HCT116 (cell line): ENCODE measurements around the gene BOC. TPM values are rescaled to one million over a fixed set of nuclear protein-coding genes. Genes with fewer than 3 reads are reported as not detected.

Experiments used
- ATAC-seq: fragments of 200-7000 bp; cut with Tn5 transposase; 2 replicates; pipeline ENCODE4 v1.9.1; 2020; ENCODE audit warnings: mild to moderate bottlenecking, moderate library complexity
- BruUV-seq: library from RNA; stranded (reverse); fragments of 400-500 nt; replicated peaks from 2 replicates; lab custom pipeline; 2021; lab: Mats Ljungman, UMichigan
- CTCF ChIA-PET: fragments of 300-600 bp; sonication (Branson Sonifier 250); formaldehyde crosslinking; loops from one replicate; lab custom pipeline; 2021; ENCODE audit warnings: antibody characterized with exemption; lab: Charles Lee
- POLR2A ChIA-PET: fragments of 300-600, 350-600 bp; sonication (Branson Sonifier 250); formaldehyde crosslinking; loops from one replicate; lab custom pipeline; 2021; ENCODE audit warnings: antibody characterized with exemption; lab: Charles Lee
- RAD21 ChIA-PET, 2 experiments: fragments of 300-600 bp; sonication (Branson Sonifier 250); formaldehyde crosslinking; loops; one replicate each; lab custom pipeline; 2023; ENCODE audit warnings: low total read pairs in 2 of 2; ENCODE audit not compliant: uncharacterized antibody in 2 of 2, unreplicated experiment in 2 of 2, low non-redundant PET in 1 of 2; lab: Charles Lee
- DNase-seq: peaks from one replicate; pipeline ENCODE4 v3.0.0-alpha.2; 2010; ENCODE audit warnings: low read depth, low spot score
- H2AFZ ChIP-seq: fragments of 200-600 bp; shearing (Covaris generic), sonication (generic); 2 replicates; pipeline ENCODE4 v1.6.1; 2017; ENCODE audit warnings: low read depth, mixed run types, mixed read lengths, antibody characterized with exemption, low read length; ENCODE audit not compliant: poor library complexity, severe bottlenecking
- H3K27ac ChIP-seq: 2 replicates; pipeline ENCODE4 v1.5.1; 2012; ENCODE audit warnings: low read depth, low read length
- H3K27me3 ChIP-seq: fragments of 200-600 bp; sonication (generic); 2 replicates; pipeline ENCODE4 v1.6.1; 2016; ENCODE audit warnings: mixed run types, low read length, mixed read lengths; ENCODE audit not compliant: insufficient read depth
- H3K36me3 ChIP-seq, 2 experiments: fragments of 200-500 bp in 1 of 2; fragments of 200-600 bp in 1 of 2; sonication (Bioruptor generic) in 1 of 2; sonication (generic) in 1 of 2; 2 replicates each; pipeline versions ENCODE4 v1.5.1 to v1.6.1; 2014 to 2016; ENCODE audit warnings: low read length in 2 of 2, inconsistent platforms in 1 of 2, mixed read lengths in 1 of 2, mixed run types in 1 of 2; ENCODE audit not compliant: insufficient read depth in 2 of 2, control insufficient read depth in 1 of 2
- H3K4me1 ChIP-seq, 2 experiments: fragments of 200-600 bp in 1 of 2; sonication (generic) in 1 of 2; 2 replicates each; pipeline versions ENCODE4 v1.5.1 to v1.6.1; 2012 to 2017; ENCODE audit warnings: low read length in 2 of 2, inconsistent platforms in 1 of 2, mild to moderate bottlenecking in 1 of 2, mixed read lengths in 1 of 2, mixed run types in 1 of 2, moderate library complexity in 1 of 2; ENCODE audit not compliant: insufficient read depth in 2 of 2, control insufficient read depth in 1 of 2
- H3K4me2 ChIP-seq: fragments of 200-600 bp; sonication (generic); 2 replicates; pipeline ENCODE4 v1.6.1; 2017; ENCODE audit warnings: mixed run types, low read length, mixed read lengths
- H3K4me3 ChIP-seq, 2 experiments: fragments of 200-600 bp in 1 of 2; sonication (generic) in 1 of 2; replicated peaks in 1 of 2; 2 replicates each; pipeline ENCODE4 v1.5.1; 2011 to 2016; ENCODE audit warnings: low read length in 2 of 2, control low read depth in 1 of 2, low read depth in 1 of 2, mild to moderate bottlenecking in 1 of 2, mixed read lengths in 1 of 2, mixed run types in 1 of 2
- H3K79me2 ChIP-seq: fragments of 200-600 bp; sonication (generic); 2 replicates; pipeline ENCODE4 v1.6.1; 2017; ENCODE audit warnings: mild to moderate bottlenecking, mixed run types, low read length, moderate library complexity, mixed read lengths; ENCODE audit not compliant: insufficient read depth
- H3K9ac ChIP-seq: fragments of 200-600 bp; sonication (generic); 2 replicates; pipeline ENCODE4 v1.6.1; 2016; ENCODE audit warnings: low read length, mixed read lengths
- H3K9me2 ChIP-seq: fragments of 200-600 bp; sonication (generic), shearing (Covaris generic); 2 replicates; pipeline ENCODE4 v1.6.1; 2017; ENCODE audit warnings: mixed run types, mild to moderate bottlenecking, moderate library complexity; ENCODE audit not compliant: insufficient read depth
- H3K9me3 ChIP-seq, 2 experiments: fragments of 200-500 bp in 1 of 2; fragments of 200-600 bp in 1 of 2; sonication (Bioruptor generic) in 1 of 2; sonication (generic) in 1 of 2; 2 replicates each; pipeline ENCODE4 v1.6.1; 2014 to 2017; ENCODE audit warnings: low read length in 2 of 2, mixed read lengths in 2 of 2, inconsistent platforms in 1 of 2, low read depth in 1 of 2, mild to moderate bottlenecking in 1 of 2, mixed run types in 1 of 2, moderate library complexity in 1 of 2; ENCODE audit not compliant: control insufficient read depth in 1 of 2, insufficient read depth in 1 of 2
- H4K20me1 ChIP-seq: fragments of 200-600 bp; sonication (generic), shearing (Covaris generic); 2 replicates; pipeline ENCODE4 v1.6.1; 2017; ENCODE audit warnings: mixed run types, mild to moderate bottlenecking, moderate library complexity; ENCODE audit not compliant: insufficient read depth
- CBX3 ChIP-seq: IDR thresholded peaks from 2 replicates; pipeline ENCODE4 v1.6.1; 2012; ENCODE audit warnings: low read depth
- CEBPB ChIP-seq: IDR thresholded peaks from 2 replicates; pipeline ENCODE4 v1.6.1; 2012; ENCODE audit warnings: low read depth
- EGR1 ChIP-seq: IDR thresholded peaks from 2 replicates; pipeline ENCODE4 v1.6.1; 2012; ENCODE audit warnings: low read depth
- JUND ChIP-seq: IDR thresholded peaks from 2 replicates; pipeline ENCODE4 v1.6.1; 2012
- POLR2AphosphoS5 ChIP-seq: IDR thresholded peaks from 2 replicates; pipeline ENCODE4 v1.6.1; 2011; ENCODE audit warnings: mild to moderate bottlenecking, low read depth, low read length, moderate library complexity
- RAD21 ChIP-seq: IDR thresholded peaks from 2 replicates; pipeline ENCODE4 v1.6.1; 2012; ENCODE audit warnings: low read depth, mild to moderate bottlenecking
- SIN3A ChIP-seq: IDR thresholded peaks from 2 replicates; pipeline ENCODE4 v1.6.1; 2012; ENCODE audit warnings: low read depth
- SP1 ChIP-seq: IDR thresholded peaks from 2 replicates; pipeline ENCODE4 v1.6.1; 2012; ENCODE audit warnings: low read depth
- TCF7L2 ChIP-seq: IDR thresholded peaks from 2 replicates; pipeline ENCODE4 v1.7.0; 2011; ENCODE audit warnings: borderline replicate concordance, inconsistent platforms; ENCODE audit not compliant: insufficient read depth, insufficient read length; ENCODE audit errors: extremely low read depth
- YY1 ChIP-seq: IDR thresholded peaks from 2 replicates; pipeline ENCODE4 v1.6.1; 2011; ENCODE audit warnings: low read length, low read depth, moderate library complexity, mild to moderate bottlenecking; ENCODE audit not compliant: insufficient replicate concordance; ENCODE audit errors: extremely low read depth
- ZNF274 ChIP-seq: fragments of 200-500 bp; sonication (Bioruptor generic); IDR thresholded peaks from 2 replicates; pipeline ENCODE4 v1.6.1; 2014; ENCODE audit warnings: mild to moderate bottlenecking, low read depth, low read length, inconsistent platforms
- intact Hi-C: fragments of 100-400 bp; cut with micrococcal nuclease; formaldehyde crosslinking; loops from 2 replicates; pipeline ENCODE4 v1.10.0; 2022
- total RNA-seq: library from RNA; stranded (reverse); gene quantifications from one replicate; pipeline ENCODE4 v1.2.1, GENCODE V29; 2021; ENCODE audit not compliant: unreplicated experiment
- TF ChIP-seq, protein P1 (sequence below): IDR thresholded peaks from 2 replicates; pipeline ENCODE4 v1.6.1; 2012
- TF ChIP-seq, protein P2 (sequence below): IDR thresholded peaks from 2 replicates; pipeline ENCODE4 v1.6.1; 2012; ENCODE audit warnings: low read depth

BOC gene
- total RNA-seq, 1 experiment from 2014 or later = 3.3 TPM

DNA sequence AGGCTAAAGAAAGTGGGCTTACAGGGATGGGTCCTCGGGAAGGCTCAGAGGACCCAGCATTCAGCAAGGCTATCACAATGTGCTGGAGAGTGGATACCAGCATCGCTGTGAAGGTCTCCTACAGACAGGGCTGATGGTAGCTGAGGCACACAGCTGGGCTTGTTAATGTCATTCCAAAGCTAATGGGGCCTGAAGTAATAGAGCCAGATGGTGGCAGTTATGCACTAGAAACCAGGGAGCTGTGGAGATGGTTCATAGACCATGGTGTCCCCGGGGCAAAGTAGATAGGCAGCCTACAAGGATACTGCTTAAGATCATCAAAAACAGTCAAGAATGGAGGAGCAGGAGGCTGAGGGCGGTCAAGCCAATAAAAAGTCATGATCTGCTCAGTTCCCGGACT is 24.8 kb upstream of the BOC start:
- H2AFZ ChIP-seq = no peak overlapping the region
- no peak overlapping the region for H3K27ac ChIP-seq
- H3K79me2 ChIP-seq = no peaks in the 10 kb centered on the region
- H3K4me1 ChIP-seq = no peaks in the 10 kb centered on the region
- ChIA-PET CTCF (no interaction called here), RAD21 (no interaction called here)
- DNase-seq = no peak
- ATAC-seq = no peak
- no TSS peak for BruUV-seq
- no peaks in the 10 kb centered on the region for H3K9me2 ChIP-seq
- no peak for TF ChIP-seq TCF7L2
- TF ChIP-seq, all 23 proteins: peak for 0
- Histone ChIP-seq H3K9ac (no peak overlapping the region), H3K4me3 (no peak overlapping the region), H3K4me2 (no peak overlapping the region), H3K27me3 (no peaks in the 10 kb centered on the region), H3K36me3 (no peaks in the 10 kb centered on the region), H4K20me1 (no peaks in the 10 kb centered on the region), H3K9me3 (peaks cover 0 to 5% of the 10 kb centered on the region in 2 experiments; a peak in 1 of 4 replicates)
- POLR2A ChIA-PET = no interaction called here
- intact Hi-C loops = no loop called here

DNA sequence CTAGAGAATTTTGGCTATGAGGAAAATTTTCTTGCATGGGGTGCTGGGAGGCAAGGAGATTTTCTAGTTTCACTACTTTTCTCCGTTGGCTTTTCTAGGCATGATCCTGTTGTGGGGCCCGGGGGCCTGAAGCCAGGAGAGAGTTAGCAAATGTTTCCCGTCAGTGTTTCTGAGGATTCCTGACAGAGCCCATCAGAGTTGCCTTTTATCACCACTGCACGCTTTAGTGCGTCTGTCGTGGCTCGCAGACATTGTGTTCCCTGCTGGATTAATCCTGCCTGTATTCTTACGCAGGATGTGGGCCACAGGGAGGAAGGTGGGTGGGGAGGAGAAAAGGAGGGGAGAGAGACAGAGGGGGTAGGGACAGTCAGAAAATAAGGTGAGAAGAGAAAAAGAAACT is 18.1 kb upstream of the BOC start:
- peaks cover 0 to 5% of the 10 kb centered on the region in 2 experiments; a peak in 1 of 4 replicates for H3K9me3 ChIP-seq
- no peak overlapping the region for H3K9ac ChIP-seq
- DNase-seq (no peak), ATAC-seq (no peak)
- H4K20me1 ChIP-seq = no peaks in the 10 kb centered on the region
- ChIA-PET CTCF (no interaction called here), RAD21 (no interaction called here), POLR2A (no interaction called here)
- no peaks in the 10 kb centered on the region for H3K9me2 ChIP-seq
- intact Hi-C loops = no loop called here
- no peak overlapping the region for H2AFZ ChIP-seq
- TF ChIP-seq RAD21 (no peak), JUND (no peak), SP1 (no peak), TCF7L2 (no peak), CBX3 (no peak), SIN3A (no peak), CEBPB (no peak), POLR2AphosphoS5 (no peak), ZNF274 (no peak), YY1 (no peak), EGR1 (no peak)
- TF ChIP-seq, protein P1, sequence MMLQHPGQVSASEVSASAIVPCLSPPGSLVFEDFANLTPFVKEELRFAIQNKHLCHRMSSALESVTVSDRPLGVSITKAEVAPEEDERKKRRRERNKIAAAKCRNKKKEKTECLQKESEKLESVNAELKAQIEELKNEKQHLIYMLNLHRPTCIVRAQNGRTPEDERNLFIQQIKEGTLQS = no peak
- TF ChIP-seq, protein P2, sequence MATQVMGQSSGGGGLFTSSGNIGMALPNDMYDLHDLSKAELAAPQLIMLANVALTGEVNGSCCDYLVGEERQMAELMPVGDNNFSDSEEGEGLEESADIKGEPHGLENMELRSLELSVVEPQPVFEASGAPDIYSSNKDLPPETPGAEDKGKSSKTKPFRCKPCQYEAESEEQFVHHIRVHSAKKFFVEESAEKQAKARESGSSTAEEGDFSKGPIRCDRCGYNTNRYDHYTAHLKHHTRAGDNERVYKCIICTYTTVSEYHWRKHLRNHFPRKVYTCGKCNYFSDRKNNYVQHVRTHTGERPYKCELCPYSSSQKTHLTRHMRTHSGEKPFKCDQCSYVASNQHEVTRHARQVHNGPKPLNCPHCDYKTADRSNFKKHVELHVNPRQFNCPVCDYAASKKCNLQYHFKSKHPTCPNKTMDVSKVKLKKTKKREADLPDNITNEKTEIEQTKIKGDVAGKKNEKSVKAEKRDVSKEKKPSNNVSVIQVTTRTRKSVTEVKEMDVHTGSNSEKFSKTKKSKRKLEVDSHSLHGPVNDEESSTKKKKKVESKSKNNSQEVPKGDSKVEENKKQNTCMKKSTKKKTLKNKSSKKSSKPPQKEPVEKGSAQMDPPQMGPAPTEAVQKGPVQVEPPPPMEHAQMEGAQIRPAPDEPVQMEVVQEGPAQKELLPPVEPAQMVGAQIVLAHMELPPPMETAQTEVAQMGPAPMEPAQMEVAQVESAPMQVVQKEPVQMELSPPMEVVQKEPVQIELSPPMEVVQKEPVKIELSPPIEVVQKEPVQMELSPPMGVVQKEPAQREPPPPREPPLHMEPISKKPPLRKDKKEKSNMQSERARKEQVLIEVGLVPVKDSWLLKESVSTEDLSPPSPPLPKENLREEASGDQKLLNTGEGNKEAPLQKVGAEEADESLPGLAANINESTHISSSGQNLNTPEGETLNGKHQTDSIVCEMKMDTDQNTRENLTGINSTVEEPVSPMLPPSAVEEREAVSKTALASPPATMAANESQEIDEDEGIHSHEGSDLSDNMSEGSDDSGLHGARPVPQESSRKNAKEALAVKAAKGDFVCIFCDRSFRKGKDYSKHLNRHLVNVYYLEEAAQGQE = no peak
- BruUV-seq = no TSS peak
- no peaks in the 10 kb centered on the region for H3K79me2 ChIP-seq
- H3K4me3 ChIP-seq = no peak overlapping the region
- H3K4me2 ChIP-seq = no peak overlapping the region
- no peaks in the 10 kb centered on the region for H3K27me3 ChIP-seq
- H3K36me3 ChIP-seq = no peaks in the 10 kb centered on the region
- no peaks in the 10 kb centered on the region for H3K4me1 ChIP-seq
- H3K27ac ChIP-seq = no peak overlapping the region
